Stimulated activated CD4-positive, alpha-beta T cell treated with anti-CD3 and anti-CD28 coated beads, Interleukin-2, amount 100 ng/mL, for 48 hours (primary cell): ENCODE data around the gene DBNDD1.
"Not testable (repeated sequence)": the region's sequence is repeated elsewhere in the genome, so short reads cannot be mapped to it uniquely, and the experiment has no call there.

ENCODE experiments used
- DNase-seq, 2 donors: peaks; one replicate each; pipeline ENCODE4 v3.0.0-alpha.2; 2020

DBNDD1 gene

DNA sequence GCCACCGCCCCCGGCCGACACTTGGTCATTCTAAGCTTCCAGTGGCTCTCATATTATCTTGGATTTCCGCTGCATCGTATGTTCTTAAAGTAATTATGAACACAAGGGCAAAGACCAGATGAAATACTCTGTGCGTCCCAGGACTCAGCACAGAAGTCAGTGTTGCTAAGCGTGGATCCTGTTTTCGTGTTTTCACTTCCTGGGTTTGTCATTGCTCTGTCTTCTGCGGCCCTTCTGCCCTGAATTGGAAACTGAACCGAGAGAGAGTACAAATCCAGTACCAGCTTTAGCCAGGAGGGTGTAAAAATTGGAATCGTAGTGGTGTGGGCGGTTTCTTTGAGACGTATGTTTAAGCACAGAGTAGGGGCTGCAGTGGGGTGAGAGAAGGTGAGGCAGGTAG is 32.7 kb downstream of the DBNDD1 start:
- DNase-seq, result no peak

DNA sequence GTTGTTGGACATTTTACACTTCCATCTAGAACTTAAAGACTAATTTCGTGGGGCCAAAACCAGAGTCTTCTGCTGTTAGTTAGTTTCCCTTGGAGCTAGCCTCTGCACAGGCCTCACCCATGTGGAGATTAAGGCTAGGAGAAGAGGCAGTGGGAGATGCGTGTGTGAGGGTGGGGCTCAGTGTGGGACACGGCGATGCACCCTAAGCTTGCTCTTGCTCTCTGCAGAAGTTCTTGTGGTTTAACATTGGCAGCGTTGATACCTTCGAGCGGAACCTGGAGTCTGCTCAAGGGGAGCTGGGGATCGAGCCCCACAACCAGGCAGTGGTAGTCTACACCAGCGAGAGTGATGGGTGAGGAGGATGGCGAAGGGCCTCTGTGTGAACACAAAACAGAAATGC is 34.0 kb downstream of the DBNDD1 start:
- no peak for DNase-seq

GRCh38 chr16:89984216-89984615 is 35.0 kb downstream of the DBNDD1 start:
- no peak for DNase-seq

DNA sequence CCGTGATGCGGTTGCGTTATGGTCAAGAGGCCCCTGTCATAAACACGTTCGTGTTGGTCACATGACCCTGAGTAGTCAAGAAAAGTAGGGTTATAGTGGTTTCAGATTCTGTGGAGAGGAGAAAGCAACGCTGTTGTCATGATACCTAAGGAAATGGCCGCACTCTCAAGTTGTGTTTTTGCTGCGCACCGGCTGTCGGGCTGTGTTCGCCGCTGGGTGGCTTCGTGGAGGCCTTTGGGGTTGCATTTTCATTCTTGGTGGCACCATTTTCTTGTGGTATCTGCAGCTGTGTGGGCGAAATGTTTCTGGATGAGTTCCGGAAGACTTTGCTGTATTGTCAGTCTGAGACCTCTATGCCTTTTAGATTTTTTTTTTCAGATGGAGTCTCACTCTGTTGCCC is 35.7 kb downstream of the DBNDD1 start:
- DNase-seq, result no peak

GRCh38 chr16:89982318-89982717 is 36.9 kb downstream of the DBNDD1 start:
- DNase-seq, result no peak

- peak in 1 of 2 donors; percentile 14 for DNase-seq
Measured at GRCh38 chr16:89981414-89981813, 37.8 kb downstream of the DBNDD1 start.

DNA sequence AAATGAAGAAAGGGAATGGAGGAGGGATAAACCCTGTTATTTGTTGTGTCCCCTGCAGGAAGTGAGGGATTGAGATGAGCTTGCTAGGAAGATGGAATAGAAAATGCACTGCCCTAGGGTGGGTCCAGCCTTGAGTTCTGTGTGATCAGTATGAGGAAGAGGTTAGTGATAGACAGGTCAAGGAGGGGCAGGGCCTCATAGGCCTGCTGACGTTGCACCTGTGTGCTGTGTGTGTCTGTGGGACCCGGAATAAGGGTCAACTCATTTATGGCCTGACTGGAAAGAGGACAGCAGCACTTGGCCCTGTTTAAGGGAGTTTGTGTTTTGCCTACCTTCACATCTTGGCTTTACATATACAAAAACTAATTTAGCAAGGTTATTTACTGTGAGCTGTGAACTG is 44.4 kb downstream of the DBNDD1 start:
- DNase-seq, result no peak

DNA sequence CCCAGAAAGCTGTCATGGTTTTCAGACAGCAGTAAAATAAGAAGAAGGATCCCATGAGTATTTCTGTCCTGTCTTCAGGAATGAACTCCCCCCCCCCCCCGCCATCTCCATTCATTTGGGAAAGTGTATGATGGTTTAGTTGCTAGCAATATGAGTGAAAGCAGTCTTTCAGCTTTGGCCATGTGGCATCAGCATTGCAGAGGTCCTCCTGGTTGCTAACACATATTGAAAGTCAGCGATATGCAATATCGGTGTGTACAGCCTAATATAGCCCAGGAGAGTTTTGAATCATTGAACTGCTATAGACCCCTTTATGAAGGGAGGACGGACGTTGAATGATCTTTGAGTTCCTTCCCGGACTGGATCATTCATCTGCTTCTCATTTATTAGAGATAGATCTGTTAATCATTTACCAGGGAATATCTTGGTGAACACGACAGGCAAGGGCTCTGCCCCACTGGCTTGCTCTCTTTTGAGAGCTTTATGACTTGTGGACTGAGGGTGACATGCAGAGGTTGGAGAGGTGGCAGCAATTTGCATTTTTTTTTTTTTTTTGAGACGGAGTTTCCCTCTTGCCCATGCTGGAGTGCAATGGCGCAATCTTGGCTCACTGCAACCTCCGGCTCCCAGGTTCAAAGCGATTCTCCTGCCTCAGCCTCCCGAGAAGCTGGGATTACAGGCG is 45.5 kb downstream of the DBNDD1 start:
- no peak for DNase-seq

GRCh38 chr16:89973235-89973634 is 46.0 kb downstream of the DBNDD1 start:
- DNase-seq, result no peak

DNA sequence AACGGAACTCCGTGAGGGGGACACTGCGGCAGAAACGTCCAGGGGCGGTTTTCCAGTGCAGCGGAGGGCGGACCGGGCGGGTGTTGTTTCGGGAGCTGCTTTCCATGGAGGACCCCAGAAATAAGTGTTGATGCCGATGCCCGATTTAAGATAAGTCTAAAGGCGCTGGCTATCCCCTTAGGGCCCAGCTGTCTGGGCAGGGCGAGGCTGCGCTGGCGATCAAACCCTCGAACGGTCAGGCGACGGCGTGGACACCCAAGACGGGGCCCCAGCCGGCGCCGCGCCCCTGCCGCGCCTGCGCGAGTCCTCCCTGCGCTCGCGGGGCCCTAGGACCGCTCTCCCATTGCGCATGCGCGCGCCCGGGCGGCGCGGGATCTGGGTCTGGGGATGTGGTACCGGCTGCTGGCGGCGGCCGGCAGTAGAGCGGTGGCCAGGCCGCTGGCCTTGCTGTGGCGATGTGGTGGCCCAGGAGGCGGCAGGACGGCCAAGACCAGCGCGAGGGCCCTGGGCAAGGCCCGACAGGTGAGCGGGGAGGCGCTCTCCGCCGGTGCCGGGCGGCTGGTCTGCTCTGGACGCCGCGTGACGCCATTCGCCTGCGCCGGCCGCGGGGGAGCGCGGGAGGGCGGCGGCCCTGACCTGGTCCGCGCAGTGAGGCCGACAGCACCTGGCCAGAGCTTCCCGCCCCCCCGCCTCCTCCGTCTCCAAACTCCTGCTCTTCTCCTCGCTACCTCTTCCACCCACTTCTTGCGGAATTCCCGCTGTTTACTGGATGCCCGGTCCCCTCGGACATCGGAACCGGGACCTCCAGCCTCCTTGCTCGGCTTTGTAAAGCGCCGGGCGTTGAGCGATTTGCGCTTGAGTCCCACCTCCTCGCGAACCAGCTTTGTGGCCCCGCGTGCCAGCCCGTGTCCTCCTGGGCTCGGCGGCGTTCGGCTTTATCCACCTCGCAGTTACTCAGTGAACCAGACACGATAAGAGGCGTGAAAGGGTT is 46.7 kb downstream of the DBNDD1 start:
- peak; percentile 85 to 91 for DNase-seq

- no peak for DNase-seq
Measured at GRCh38 chr16:89971495-89972243, 47.6 kb downstream of the DBNDD1 start.

DNA sequence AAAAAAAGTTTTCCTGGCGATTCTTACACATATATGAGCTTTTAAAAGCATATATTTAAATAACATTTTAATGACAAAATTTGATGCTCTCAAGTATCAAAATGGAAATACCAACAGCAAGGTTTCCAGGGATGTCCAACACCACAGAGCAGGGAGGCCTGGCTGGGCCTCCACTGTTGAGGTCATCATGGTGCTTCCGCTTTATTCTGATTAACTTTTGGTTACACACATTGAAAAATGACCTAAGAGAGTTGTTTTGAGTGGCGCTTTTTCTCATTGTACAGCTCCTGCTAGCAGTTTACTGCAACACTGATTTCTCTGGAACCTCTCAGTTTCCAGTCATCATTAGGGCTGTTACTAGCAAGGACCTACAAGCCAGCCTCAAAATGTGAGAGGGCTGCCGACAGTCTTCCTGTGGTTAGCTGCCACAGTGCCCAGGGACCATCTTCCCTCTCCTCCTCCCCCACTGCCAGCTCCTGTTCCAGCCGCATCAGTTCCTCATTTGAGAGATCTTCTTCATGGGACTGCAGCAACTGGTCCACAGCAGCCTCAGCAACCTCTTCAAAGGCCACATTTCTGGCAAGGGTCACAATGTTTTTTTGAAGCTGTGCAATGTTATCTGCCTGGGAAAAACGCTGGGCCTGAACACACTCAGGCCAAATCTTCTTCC is 49.4 kb downstream of the DBNDD1 start:
- DNase-seq, result no peak

GRCh38 chr16:89968074-89968473 is 51.2 kb downstream of the DBNDD1 start:
- DNase-seq, result not testable (repeated sequence)

DNA sequence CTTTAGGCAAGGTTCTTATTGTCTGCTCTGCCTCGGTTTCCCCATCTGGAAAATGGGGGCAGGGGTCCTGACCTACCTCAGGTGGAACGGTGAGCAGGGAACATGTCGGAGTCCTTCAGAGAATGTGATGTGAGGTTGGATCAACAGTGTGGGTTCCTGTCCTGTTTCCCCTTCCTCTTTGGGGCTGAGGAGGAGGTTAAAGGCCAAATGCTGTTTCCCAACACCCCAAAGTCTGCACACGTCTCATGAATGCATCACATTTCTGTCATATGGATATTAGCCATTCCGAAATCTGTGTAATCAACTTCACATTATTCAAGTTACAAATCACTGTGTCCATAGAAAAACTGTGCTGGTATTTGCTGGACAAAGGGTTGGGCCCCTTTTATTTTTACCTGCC is 51.8 kb downstream of the DBNDD1 start:
- not testable (repeated sequence) for DNase-seq

DNA sequence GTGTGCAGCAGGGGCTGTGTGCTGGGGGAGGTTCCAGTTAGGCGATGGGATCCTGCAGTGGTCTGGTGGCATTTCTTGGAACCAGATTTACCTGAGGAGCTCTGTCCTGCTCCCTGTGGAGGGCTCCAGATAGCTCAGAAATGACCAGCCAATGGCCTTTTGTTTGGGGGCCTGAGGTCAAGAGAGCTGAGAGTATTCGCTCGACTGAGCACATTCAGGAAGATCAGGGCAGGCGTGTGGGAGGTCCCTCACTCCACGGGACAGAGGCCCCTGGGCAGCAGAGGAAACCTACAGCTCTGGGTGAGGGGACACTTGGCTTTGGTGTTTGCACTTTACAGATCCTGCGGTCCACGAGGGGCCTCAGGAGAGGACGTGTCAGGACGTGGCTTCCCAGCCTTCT is 52.5 kb downstream of the DBNDD1 start:
- no peak for DNase-seq

- no peak for DNase-seq
Measured at GRCh38 chr16:89965447-89966225, 53.6 kb downstream of the DBNDD1 start.

DNA sequence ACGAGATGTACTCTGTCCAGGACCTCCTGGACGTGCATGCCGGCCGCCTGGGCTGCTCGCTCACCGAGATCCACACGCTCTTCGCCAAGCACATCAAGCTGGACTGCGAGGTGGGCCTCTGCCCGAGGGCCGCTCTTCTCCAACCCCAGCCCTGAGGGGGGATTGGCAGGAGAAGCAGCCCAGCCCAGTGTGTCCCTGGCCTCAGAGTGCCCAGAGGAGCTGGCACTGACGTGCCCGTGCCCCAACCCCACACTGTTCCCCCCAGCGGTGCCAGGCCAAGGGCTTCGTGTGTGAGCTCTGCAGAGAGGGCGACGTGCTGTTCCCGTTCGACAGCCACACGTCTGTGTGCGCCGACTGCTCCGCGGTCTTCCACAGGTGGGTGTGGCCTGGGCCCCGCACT is 55.1 kb downstream of the DBNDD1 start:
- DNase-seq, result no peak

DNA sequence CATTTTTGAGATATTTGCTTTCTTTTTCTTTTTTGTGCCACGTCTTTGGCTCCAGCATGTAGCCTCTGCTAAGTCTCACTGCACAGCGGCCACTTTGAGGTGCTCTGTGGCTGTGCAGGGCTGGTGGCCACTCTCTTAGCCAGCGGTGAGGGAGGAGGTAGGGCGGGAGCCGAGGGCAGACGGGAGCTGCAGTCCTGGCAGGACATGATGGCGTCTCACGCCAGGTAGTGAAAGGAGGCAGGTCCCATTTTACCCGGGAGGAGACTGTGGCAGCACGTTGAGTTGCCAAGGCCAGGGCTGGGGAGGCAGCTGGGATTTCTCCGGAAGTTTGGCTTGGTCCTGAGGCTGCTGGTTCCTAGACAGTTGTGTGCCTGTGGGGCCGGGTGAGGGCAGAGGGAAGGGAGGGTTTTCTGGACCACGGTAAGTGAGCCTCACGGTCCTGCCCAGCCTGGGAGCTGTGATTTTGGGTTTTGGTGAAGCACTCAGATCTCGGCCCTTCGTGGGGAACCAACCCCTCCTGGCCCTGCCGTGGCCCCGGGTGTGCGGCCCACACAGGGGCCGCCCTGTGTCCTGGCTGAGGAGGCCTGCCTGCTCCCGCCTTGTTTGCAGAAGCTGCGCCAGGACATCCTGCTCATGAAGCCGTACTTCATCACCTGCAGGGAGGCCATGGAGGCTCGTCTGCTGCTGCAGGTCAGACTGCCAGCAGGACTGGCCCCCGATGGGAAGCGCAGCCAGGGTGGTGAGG is 56.3 kb downstream of the DBNDD1 start:
- no peak for DNase-seq

DNA sequence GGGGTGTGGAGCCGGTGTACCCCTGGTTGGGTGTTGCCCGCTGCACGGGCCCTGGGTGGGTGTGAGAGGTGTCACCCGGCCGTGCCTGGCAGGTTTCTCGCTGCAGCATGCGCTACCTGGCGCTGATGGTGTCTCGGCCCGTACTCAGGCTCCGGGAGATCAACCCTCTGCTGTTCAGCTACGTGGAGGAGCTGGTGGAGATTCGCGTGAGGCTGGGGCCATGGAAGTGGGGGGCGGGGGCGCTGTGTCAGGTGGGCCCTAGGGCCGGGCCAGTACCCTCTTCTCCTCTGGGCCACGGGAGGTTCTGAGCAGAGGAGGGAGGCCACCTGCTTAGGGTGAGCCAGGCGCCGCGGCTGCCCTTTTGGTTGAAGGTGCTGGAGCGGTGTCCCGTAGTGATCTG is 57.3 kb downstream of the DBNDD1 start:
- no peak for DNase-seq

DNA sequence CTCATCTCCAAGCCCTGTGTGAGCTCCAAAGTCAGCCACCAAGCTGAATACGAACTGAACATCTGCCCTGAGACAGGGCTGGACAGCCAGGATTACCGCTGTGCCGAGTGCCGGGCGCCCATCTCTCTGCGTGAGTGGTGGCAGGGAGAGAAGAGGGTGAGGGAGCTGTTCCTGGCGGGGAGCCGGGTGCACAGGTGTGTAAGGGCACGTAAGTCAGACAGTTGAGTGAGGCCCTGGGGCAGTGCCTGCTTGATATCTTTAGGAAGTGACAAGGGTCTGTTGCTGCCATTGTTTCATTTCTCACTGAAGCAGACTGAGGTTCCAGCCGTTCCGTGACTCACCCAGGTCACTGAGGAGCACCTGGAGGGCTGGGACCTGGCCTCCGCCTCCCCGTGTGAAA is 58.3 kb downstream of the DBNDD1 start:
- DNase-seq, result no peak

DNA sequence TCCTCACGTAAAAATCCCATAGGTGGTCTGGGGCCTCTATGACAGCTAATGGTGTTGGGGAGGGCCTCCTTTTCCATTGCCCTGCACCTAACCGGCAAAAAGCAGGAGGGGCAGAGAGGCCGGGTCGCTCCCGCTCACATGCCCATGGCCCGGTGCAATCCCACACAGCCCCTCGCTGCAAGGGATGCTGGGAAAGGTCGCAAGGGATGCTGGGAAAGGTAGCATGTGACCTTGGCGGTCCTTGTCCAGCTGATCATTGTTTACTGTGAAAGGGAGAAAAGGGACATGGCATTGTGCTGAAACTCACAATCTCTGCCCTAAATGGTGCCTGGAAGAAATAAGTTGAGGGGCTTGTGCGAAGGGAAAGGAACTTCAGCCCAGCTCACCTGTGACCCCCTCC is 60.7 kb downstream of the DBNDD1 start:
- no peak for DNase-seq
